Astrocyte (in vitro differentiated cells and primary cell): ENCODE measurements around the gene SLC25A21. TPM values are rescaled to one million over a fixed set of nuclear protein-coding genes. Genes with fewer than 3 reads are reported as not detected.

Experiments used
- DNase-seq: peaks from one replicate; pipeline ENCODE4 v3.0.0-alpha.2; 2010; ENCODE audit warnings: low read depth
- FAIRE-seq: peaks from 2 replicates; lab custom pipeline; 2011; peaks lifted over from hg19 to GRCh38; lab: Jason Lieb, UNC
- H2AFZ ChIP-seq: 2 replicates; pipeline ENCODE4 v1.6.0; 2012; ENCODE audit warnings: low read depth, low read length, inconsistent platforms
- H3K27ac ChIP-seq: 2 replicates; pipeline ENCODE4 v1.5.1; 2011; ENCODE audit warnings: low read depth, low read length, inconsistent platforms
- H3K27me3 ChIP-seq: 2 replicates; pipeline ENCODE4 v1.6.0; 2011; ENCODE audit warnings: low read length, inconsistent platforms; ENCODE audit not compliant: insufficient read depth
- H3K36me3 ChIP-seq: 2 replicates; pipeline ENCODE4 v1.5.1; 2011; ENCODE audit warnings: low read length, inconsistent platforms; ENCODE audit not compliant: insufficient read depth
- H3K4me1 ChIP-seq: 2 replicates; pipeline ENCODE4 v1.5.1; 2011; ENCODE audit warnings: low read length, inconsistent platforms; ENCODE audit not compliant: insufficient read depth
- H3K4me2 ChIP-seq: 2 replicates; pipeline ENCODE4 v1.6.0; 2012; ENCODE audit warnings: low read length, inconsistent platforms
- H3K4me3 ChIP-seq: 2 replicates; pipeline ENCODE4 v1.5.1; 2011; ENCODE audit warnings: low read depth, mild to moderate bottlenecking, low read length, inconsistent platforms; ENCODE audit not compliant: insufficient read depth
- H3K79me2 ChIP-seq: 2 replicates; pipeline ENCODE4 v1.6.0; 2012; ENCODE audit warnings: mild to moderate bottlenecking, low read length, inconsistent platforms; ENCODE audit not compliant: insufficient read depth
- H3K9ac ChIP-seq: 2 replicates; pipeline ENCODE4 v1.6.0; 2012; ENCODE audit warnings: mild to moderate bottlenecking, low read length, inconsistent platforms
- H3K9me3 ChIP-seq: 2 replicates; pipeline ENCODE4 v1.5.1; 2012; ENCODE audit warnings: low read depth, mild to moderate bottlenecking, low read length, inconsistent platforms; ENCODE audit not compliant: insufficient read depth
- H4K20me1 ChIP-seq: 2 replicates; pipeline ENCODE4 v1.6.0; 2012; ENCODE audit warnings: low read length, inconsistent platforms; ENCODE audit not compliant: insufficient read depth
- H3K27ac Mint-ChIP-seq: one replicate; pipeline ENCODE4 v1.8.0; 2021; ENCODE audit warnings: mild to moderate bottlenecking, mixed read lengths; ENCODE audit not compliant: unreplicated experiment
- H3K27me3 Mint-ChIP-seq: one replicate; pipeline ENCODE4 v1.8.0; 2021; ENCODE audit warnings: low read depth, mixed read lengths; ENCODE audit not compliant: unreplicated experiment
- H3K36me3 Mint-ChIP-seq: one replicate; pipeline ENCODE4 v1.8.0; 2021; ENCODE audit warnings: low read depth, mixed read lengths; ENCODE audit not compliant: unreplicated experiment
- H3K4me1 Mint-ChIP-seq: one replicate; pipeline ENCODE4 v1.8.0; 2021; ENCODE audit warnings: low read depth, mixed read lengths; ENCODE audit not compliant: unreplicated experiment
- H3K4me3 Mint-ChIP-seq: one replicate; pipeline ENCODE4 v1.8.0; 2021; ENCODE audit warnings: mild to moderate bottlenecking, moderate library complexity, mixed read lengths; ENCODE audit not compliant: unreplicated experiment
- H3K9me3 Mint-ChIP-seq: one replicate; pipeline ENCODE4 v1.8.0; 2021; ENCODE audit warnings: mild to moderate bottlenecking, mixed read lengths; ENCODE audit not compliant: unreplicated experiment
- EZH2 ChIP-seq: IDR thresholded peaks from 2 replicates; pipeline ENCODE4 v1.6.1; 2012; ENCODE audit warnings: mild to moderate bottlenecking, low read length, inconsistent platforms; ENCODE audit not compliant: insufficient read depth
- total RNA-seq: library from RNA; stranded (reverse); gene quantifications from 2 replicates; pipeline ENCODE4 v1.2.1, GENCODE V29; 2021
- TF ChIP-seq, protein P1 (sequence below): IDR thresholded peaks from 2 replicates; pipeline ENCODE4 v1.5.1; 2011; ENCODE audit warnings: low read depth, mild to moderate bottlenecking, inconsistent platforms, low read length, moderate library complexity; ENCODE audit not compliant: insufficient read depth

SLC25A21 gene
- total RNA-seq, 1 donor from 2014 or later: 1.5 TPM

DNA sequence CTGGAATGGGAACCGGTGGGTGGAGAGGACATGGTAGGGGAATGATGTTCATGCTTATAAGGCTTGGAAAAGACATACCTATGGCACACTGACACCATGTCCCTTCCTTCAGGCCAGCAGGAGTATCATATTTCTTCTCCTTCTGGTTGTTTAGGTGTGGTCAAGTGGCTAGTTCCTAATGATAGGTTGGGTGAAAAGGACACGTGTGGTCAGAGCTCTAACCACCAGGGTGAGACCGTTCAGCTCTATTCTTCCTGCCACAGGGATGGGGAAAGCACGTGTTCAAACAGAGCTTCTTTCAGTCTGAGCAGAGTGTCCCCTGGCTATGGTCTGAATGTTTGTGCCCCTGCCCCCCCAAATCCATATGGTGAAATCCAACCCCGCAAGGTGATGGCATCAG lies 301.6 kb downstream of the SLC25A21 start:
- Histone ChIP-seq H3K27ac (no peak overlapping the region), H2AFZ (no peak overlapping the region), H3K27me3 (no peaks in the 10 kb centered on the region), H3K9ac (no peak overlapping the region), H3K79me2 (no peaks in the 10 kb centered on the region), H3K4me3 (no peak overlapping the region), H4K20me1 (no peaks in the 10 kb centered on the region), H3K36me3 (no peaks in the 10 kb centered on the region), H3K4me2 (no peak overlapping the region), H3K4me1 (no peaks in the 10 kb centered on the region), H3K9me3 (peaks cover 3% of the 10 kb centered on the region)
- Mint-ChIP-seq H3K36me3 (no peaks in the 10 kb centered on the region), H3K4me3 (no peak overlapping the region), H3K27me3 (peaks cover 6% of the 10 kb centered on the region), H3K27ac (no peak overlapping the region), H3K4me1 (no peaks in the 10 kb centered on the region), H3K9me3 (no peaks in the 10 kb centered on the region)
- DNase-seq (no peak), FAIRE-seq (no peak)
- TF ChIP-seq EZH2: no peak
- TF ChIP-seq, protein P1, sequence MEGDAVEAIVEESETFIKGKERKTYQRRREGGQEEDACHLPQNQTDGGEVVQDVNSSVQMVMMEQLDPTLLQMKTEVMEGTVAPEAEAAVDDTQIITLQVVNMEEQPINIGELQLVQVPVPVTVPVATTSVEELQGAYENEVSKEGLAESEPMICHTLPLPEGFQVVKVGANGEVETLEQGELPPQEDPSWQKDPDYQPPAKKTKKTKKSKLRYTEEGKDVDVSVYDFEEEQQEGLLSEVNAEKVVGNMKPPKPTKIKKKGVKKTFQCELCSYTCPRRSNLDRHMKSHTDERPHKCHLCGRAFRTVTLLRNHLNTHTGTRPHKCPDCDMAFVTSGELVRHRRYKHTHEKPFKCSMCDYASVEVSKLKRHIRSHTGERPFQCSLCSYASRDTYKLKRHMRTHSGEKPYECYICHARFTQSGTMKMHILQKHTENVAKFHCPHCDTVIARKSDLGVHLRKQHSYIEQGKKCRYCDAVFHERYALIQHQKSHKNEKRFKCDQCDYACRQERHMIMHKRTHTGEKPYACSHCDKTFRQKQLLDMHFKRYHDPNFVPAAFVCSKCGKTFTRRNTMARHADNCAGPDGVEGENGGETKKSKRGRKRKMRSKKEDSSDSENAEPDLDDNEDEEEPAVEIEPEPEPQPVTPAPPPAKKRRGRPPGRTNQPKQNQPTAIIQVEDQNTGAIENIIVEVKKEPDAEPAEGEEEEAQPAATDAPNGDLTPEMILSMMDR: no peak

DNA sequence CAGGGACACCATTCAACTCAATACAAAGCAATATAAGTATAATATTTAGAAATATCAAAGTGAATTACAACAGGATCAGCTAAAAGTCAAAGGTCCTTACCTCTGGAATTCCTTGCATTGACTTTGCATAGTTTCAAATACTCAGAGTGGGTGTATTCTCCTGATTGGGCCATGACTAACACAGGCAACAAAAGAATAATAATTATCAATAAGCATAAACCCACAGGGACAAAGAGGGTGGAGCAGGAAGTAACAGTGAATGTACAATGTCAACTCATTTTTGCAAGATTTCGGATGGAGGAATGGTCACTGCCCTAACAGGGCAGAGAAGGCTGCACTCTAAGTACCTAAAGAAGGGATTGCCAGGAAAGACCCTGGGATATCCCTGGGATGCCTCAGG lies 303.3 kb downstream of the SLC25A21 start:
- H3K4me1 Mint-ChIP-seq: no peaks in the 10 kb centered on the region
- no peak overlapping the region for H3K4me2 ChIP-seq
- no peak overlapping the region for H3K9ac ChIP-seq
- DNase-seq: no peak
- no peak for TF ChIP-seq EZH2
- TF ChIP-seq, protein P1: no peak
- H3K27me3 ChIP-seq: no peaks in the 10 kb centered on the region
- no peaks in the 10 kb centered on the region for H4K20me1 ChIP-seq
- no peaks in the 10 kb centered on the region for H3K36me3 ChIP-seq
- peaks cover 3% of the 10 kb centered on the region for H3K9me3 ChIP-seq
- no peaks in the 10 kb centered on the region for H3K79me2 ChIP-seq
- no peaks in the 10 kb centered on the region for H3K4me1 ChIP-seq
- no peak for FAIRE-seq
- no peak overlapping the region for H3K27ac ChIP-seq
- no peak overlapping the region for H3K4me3 Mint-ChIP-seq
- H3K36me3 Mint-ChIP-seq: no peaks in the 10 kb centered on the region
- H3K4me3 ChIP-seq: no peak overlapping the region
- no peak overlapping the region for H2AFZ ChIP-seq
- peaks cover 9% of the 10 kb centered on the region for H3K27me3 Mint-ChIP-seq
- no peak overlapping the region for H3K27ac Mint-ChIP-seq
- no peaks in the 10 kb centered on the region for H3K9me3 Mint-ChIP-seq

DNA sequence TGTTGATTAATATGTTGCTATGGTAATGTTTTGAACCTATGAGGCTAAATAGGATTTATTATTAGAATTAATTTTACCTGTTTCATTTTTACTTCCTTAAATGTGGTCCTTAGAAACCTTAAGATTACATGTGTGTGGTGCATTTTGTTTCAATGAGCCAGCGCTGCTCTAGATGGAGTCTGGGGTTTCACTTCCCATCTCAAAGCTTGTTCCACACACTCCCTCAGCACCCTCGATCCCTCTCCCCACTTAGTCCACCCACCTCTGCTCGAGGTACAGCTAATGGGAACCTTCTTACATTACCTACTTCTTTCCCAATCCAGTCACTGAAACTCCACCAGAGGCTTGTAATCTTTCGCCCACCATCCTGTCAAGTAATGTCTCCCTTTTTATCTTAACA lies 305.5 kb downstream of the SLC25A21 start:
- Mint-ChIP-seq H3K27me3 (peaks cover 9% of the 10 kb centered on the region), H3K9me3 (no peaks in the 10 kb centered on the region), H3K36me3 (no peaks in the 10 kb centered on the region), H3K4me1 (no peaks in the 10 kb centered on the region), H3K27ac (no peak overlapping the region), H3K4me3 (no peak overlapping the region)
- H3K27ac ChIP-seq: no peak overlapping the region
- H3K36me3 ChIP-seq: no peaks in the 10 kb centered on the region
- FAIRE-seq (no peak), DNase-seq (no peak)
- no peaks in the 10 kb centered on the region for H3K4me1 ChIP-seq
- no peak for TF ChIP-seq EZH2
- TF ChIP-seq, protein P1: no peak
- no peaks in the 10 kb centered on the region for H3K79me2 ChIP-seq
- no peaks in the 10 kb centered on the region for H3K27me3 ChIP-seq
- H3K9ac ChIP-seq: no peak overlapping the region
- no peak overlapping the region for H2AFZ ChIP-seq
- no peak overlapping the region for H3K4me2 ChIP-seq
- H4K20me1 ChIP-seq: no peaks in the 10 kb centered on the region
- no peak overlapping the region for H3K4me3 ChIP-seq
- peaks cover 3% of the 10 kb centered on the region for H3K9me3 ChIP-seq
